HepG2 (cell line): Measurements from ENCODE around the gene TC2N. TPM values are rescaled to one million over a fixed set of nuclear protein-coding genes. Genes with fewer than 3 reads are reported as not detected.

Experiments used
- ATAC-seq: fragments of 200-7000 bp; cut with Tn5 transposase; 3 replicates; pipeline ENCODE4 v1.9.1; 2020; ENCODE audit warnings: mild to moderate bottlenecking, moderate library complexity
- BruUV-seq: library from RNA; stranded (reverse); fragments of 400-500 nt; replicated peaks from 2 replicates; lab custom pipeline; 2021; lab: Mats Ljungman, UMichigan
- CTCF ChIA-PET: fragments of 300-600 bp; formaldehyde crosslinking; extraction: SDS; loops from one replicate; lab custom pipeline; 2021; ENCODE audit warnings: low total read pairs, inconsistent platforms, low intra/inter-chr PET ratio; lab: Yijun Ruan, JAX
- POLR2A ChIA-PET: fragments of 350-600 bp; sonication (Branson Sonifier 250); formaldehyde crosslinking; loops from one replicate; lab custom pipeline; 2020; ENCODE audit warnings: antibody characterized with exemption, inconsistent platforms; lab: Yijun Ruan, JAX
- DNase-seq: peaks from one replicate; pipeline ENCODE4 v3.0.0-alpha.2; 2015; ENCODE audit warnings: low spot score
- FAIRE-seq: peaks from 3 replicates; lab custom pipeline; 2011; peaks lifted over from hg19 to GRCh38; lab: Jason Lieb, UNC
- H2AFZ ChIP-seq: one replicate; pipeline ENCODE4 v1.6.1; 2011; ENCODE audit warnings: low read length, inconsistent platforms
- H3K27ac ChIP-seq: fragments of 300-600 bp; 3 replicates; pipeline ENCODE4 v1.8.0; 2011; ENCODE audit warnings: mixed run types, mild to moderate bottlenecking, mixed read lengths, low read length, inconsistent platforms; ENCODE audit not compliant: insufficient read depth; ENCODE audit errors: extremely low read length
- H3K27me3 ChIP-seq, 2 experiments: fragments of 200-600 bp in 1 of 2; 2 replicates in 1 of 2; 3 replicates in 1 of 2; pipeline versions ENCODE4 v1.6.0 to v1.8.0; 2011; ENCODE audit warnings: low read length in 2 of 2, mild to moderate bottlenecking in 2 of 2, moderate library complexity in 2 of 2, inconsistent platforms in 1 of 2; ENCODE audit not compliant: insufficient read depth in 2 of 2, control insufficient read depth in 1 of 2
- H3K36me3 ChIP-seq, 2 experiments: fragments of 200-600 bp in 1 of 2; replicated peaks in 1 of 2; 2 replicates in 1 of 2; 3 replicates in 1 of 2; pipeline versions ENCODE4 v1.5.1 to v1.8.0; 2011; ENCODE audit warnings: low read length in 2 of 2, inconsistent platforms in 1 of 2; ENCODE audit not compliant: insufficient read depth in 2 of 2, control insufficient read depth in 1 of 2
- H3K4me1 ChIP-seq: 2 replicates; pipeline ENCODE4 v1.5.1; 2012; ENCODE audit warnings: low read length, inconsistent platforms; ENCODE audit not compliant: insufficient read depth
- H3K4me2 ChIP-seq: 2 replicates; pipeline ENCODE4 v1.6.0; 2011; ENCODE audit warnings: low read depth, low read length, inconsistent platforms
- H3K4me3 ChIP-seq, 3 experiments: fragments of 200-600 bp in 1 of 3; sonication (generic), shearing (Covaris generic) in 1 of 3; replicated peaks in 1 of 3; 2 replicates each; pipeline ENCODE4 v1.5.1; 2011 to 2016; ENCODE audit warnings: low read length in 3 of 3, inconsistent platforms in 2 of 3, low read depth in 2 of 3, mild to moderate bottlenecking in 2 of 3, control low read depth in 1 of 3, mixed read lengths in 1 of 3; ENCODE audit not compliant: insufficient read depth in 1 of 3
- H3K79me2 ChIP-seq: one replicate; pipeline ENCODE4 v1.6.1; 2011; ENCODE audit warnings: low read length, inconsistent platforms; ENCODE audit not compliant: insufficient read depth
- H3K9ac ChIP-seq: 2 replicates; pipeline ENCODE4 v1.6.0; 2011; ENCODE audit warnings: mild to moderate bottlenecking, low read depth, low read length, inconsistent platforms; ENCODE audit not compliant: insufficient read depth
- H3K9me3 ChIP-seq: 2 replicates; pipeline ENCODE4 v1.5.1; 2012; ENCODE audit warnings: mild to moderate bottlenecking, low read length
- H4K20me1 ChIP-seq: 2 replicates; pipeline ENCODE4 v1.6.0; 2011; ENCODE audit warnings: inconsistent platforms, mild to moderate bottlenecking, low read length, moderate library complexity; ENCODE audit not compliant: insufficient read depth
- HNRNPK ChIP-seq: fragments of 200-400 bp; formaldehyde crosslinking; IDR thresholded peaks from 2 replicates; pipeline ENCODE4 v1.6.1; 2018; ENCODE audit warnings: low read length, low read depth, moderate library complexity, mild to moderate bottlenecking; ENCODE audit not compliant: poor library complexity, severe bottlenecking
- NFIC ChIP-seq: IDR thresholded peaks from 2 replicates; pipeline ENCODE4 v1.6.1; 2012; ENCODE audit warnings: mild to moderate bottlenecking, low read length, inconsistent platforms
- SOX6 ChIP-seq, 2 experiments: fragments of 450-650 bp in 1 of 2; sonication (generic) in 1 of 2; formaldehyde crosslinking in 1 of 2; IDR thresholded peaks; 2 replicates each; pipeline versions ENCODE4 v1.4.0 to v1.6.1; 2017 to 2020; ENCODE audit warnings: antibody characterized with exemption in 1 of 2, mild to moderate bottlenecking in 1 of 2, missing genetic modification reagents in 1 of 2
- WGBS: methylation state at CpG from one replicate; pipeline ENCODE4 v1.1.6; 2017; ENCODE audit warnings: low lambda C conversion rate; 5-methylcytosine and 5-hydroxymethylcytosine counted together
- in situ Hi-C: cut with HindIII; loops from 2 replicates; pipeline ENCODE4 v1.10.0; 2017; ENCODE audit warnings: low pct_unique_long_range_greater_than_20kb; ENCODE audit not compliant: extremely low pct_ligation_motif_present
- intact Hi-C: fragments of 100-400 bp; cut with micrococcal nuclease; formaldehyde crosslinking; loops from one replicate; pipeline ENCODE4 v1.10.0; 2022; ENCODE audit not compliant: unreplicated experiment
- polyA plus RNA-seq, 8 experiments: library from polyadenylated mRNA; depleted of rRNA in 3 of 8; stranded (reverse) in 7 of 8; unstranded in 1 of 8; fragments of >200 nt; fragmentation: Illumina TruSeq in 4 of 8; extraction: Trizol in 4 of 8; gene quantifications; 2 replicates each; pipeline versions ENCODE4 v1.2.1 to v1.2.3, GENCODE V29; 2011 to 2016; ENCODE audit warnings: low read depth in 4 of 8, missing spikeins in 1 of 8, mixed read lengths in 1 of 8; ENCODE audit not compliant: insufficient read depth in 1 of 8
- total RNA-seq, 5 experiments: library from RNA; depleted of rRNA; stranded (reverse); fragments of >200 nt; fragmentation: Illumina TruSeq; extraction: Trizol; gene quantifications; 2 replicates each; pipeline ENCODE4 v1.2.3, GENCODE V29; 2016; ENCODE audit warnings: low read depth in 1 of 5
- TF ChIP-seq, protein P1 (sequence below): sonication (generic); formaldehyde crosslinking; IDR thresholded peaks from 2 replicates; pipeline ENCODE4 v1.5.1; 2020; ENCODE audit warnings: mild to moderate bottlenecking, missing genetic modification reagents, moderate library complexity
- TF ChIP-seq, protein P2 (sequence below): sonication (generic); formaldehyde crosslinking; IDR thresholded peaks from 2 replicates; pipeline ENCODE4 v1.5.0; 2020; ENCODE audit warnings: mild to moderate bottlenecking, missing genetic modification reagents, moderate library complexity

TC2N gene
- total and polyA plus RNA-seq, 2 of the 13 experiments (the other 11 are each of a cell fraction or from before 2014, with no cell fraction given), result 0.03 TPM; not detected in 1

DNA sequence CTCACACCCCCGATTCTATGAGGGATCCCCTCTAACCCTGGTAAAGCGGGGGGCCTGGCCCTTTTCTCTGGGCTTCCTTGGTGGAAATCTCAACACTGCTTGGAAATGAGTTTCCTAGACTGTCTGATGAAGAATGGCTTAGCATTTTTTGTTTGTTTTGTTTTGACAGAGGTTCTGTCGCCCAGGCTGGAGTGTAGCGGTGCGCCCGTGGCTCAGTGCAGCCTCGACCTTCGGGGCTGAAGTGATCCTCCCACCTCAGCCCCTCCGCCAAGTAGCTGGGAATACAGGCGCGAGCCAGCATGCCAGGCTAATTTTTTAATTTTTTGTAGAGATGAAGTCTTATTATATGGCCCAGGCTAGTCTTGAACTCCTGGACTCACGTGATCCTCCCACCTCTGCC is 30.3 kb downstream of the TC2N start (continued):
- TF ChIP-seq SOX6 (IDR thresholded peaks at IDR 0.05), result no peak
- no peak for TF ChIP-seq SOX6 (CRISPR knock-in tag; IDR thresholded peaks at IDR 0.05)
- TF ChIP-seq, all 625 proteins: peak for 0

DNA sequence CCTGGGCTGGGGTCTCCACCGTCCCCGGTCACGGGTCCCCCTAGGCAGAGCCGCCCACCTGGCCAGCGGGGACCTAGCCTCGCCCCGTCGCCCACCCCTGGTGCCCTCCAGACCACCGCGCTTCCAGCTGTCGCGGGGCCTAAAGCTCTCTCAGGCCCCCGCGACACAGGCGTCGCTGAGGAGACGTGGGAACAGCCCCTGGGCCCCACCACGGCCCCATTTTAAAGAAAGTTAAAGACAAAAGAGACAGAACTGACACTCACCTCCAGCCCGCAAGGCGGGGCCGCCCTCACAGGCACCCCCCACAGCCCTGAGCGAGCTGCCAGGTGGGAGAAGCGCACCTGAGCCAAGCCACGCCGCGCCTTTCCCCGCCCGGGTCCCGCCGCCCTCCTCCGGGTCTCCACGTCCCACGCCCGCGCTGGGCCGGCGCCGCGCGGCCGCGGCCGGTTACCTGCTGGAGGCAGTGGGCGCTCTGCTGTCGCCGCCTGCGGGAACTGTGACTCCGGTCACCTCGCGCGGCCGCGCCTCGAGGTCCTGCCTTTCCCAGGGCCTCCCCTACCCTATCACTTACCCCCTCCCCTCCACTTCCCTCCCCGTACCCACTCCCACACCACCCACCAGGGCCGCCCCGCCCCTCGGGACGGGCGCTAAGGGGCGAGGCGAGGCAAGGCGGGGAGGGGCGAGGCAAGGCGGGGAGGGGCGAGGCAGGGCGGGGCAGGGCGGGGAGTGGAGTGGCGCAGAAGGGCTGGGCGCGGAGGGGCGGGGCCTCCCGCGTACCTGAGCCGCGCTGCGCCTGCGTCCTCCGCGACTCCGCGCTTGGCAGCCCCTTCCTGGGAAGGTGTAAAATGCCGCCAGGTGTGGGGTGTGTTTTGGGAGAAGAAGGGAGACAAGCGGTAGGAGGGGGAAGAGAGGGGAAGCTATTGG is 31.2 kb downstream of the TC2N start:
- BruUV-seq, result no TSS peak
- Histone ChIP-seq H3K4me2 (peak overlapping the region; percentile 65), H3K27me3 (peaks cover 0 to 27% of the 10 kb centered on the region in 2 experiments; a peak in 4 of 5 replicates), H3K36me3 (no peaks in the 10 kb centered on the region), H3K4me1 (no peaks in the 10 kb centered on the region), H4K20me1 (no peaks in the 10 kb centered on the region), H3K27ac (no peak overlapping the region), H3K9me3 (no peaks in the 10 kb centered on the region), H3K79me2 (no peaks in the 10 kb centered on the region), H2AFZ (no peak overlapping the region), H3K9ac (no peak overlapping the region), H3K4me3 (peak overlapping the region in 2 of 3 experiments; percentile 10 to 37; a peak in 3 of 6 replicates)
- no peak for DNase-seq
- in situ Hi-C loops, result no loop called here
- peak; percentile 72 for ATAC-seq
- ChIA-PET CTCF (no interaction called here), POLR2A (no interaction called here)
- FAIRE-seq, result no peak
- 37% methylated on average over 35 of the region's 84 CpGs for WGBS
- TF ChIP-seq HNRNPK (peak; percentile 97), NFIC (no peak)
- TF ChIP-seq, protein P1, sequence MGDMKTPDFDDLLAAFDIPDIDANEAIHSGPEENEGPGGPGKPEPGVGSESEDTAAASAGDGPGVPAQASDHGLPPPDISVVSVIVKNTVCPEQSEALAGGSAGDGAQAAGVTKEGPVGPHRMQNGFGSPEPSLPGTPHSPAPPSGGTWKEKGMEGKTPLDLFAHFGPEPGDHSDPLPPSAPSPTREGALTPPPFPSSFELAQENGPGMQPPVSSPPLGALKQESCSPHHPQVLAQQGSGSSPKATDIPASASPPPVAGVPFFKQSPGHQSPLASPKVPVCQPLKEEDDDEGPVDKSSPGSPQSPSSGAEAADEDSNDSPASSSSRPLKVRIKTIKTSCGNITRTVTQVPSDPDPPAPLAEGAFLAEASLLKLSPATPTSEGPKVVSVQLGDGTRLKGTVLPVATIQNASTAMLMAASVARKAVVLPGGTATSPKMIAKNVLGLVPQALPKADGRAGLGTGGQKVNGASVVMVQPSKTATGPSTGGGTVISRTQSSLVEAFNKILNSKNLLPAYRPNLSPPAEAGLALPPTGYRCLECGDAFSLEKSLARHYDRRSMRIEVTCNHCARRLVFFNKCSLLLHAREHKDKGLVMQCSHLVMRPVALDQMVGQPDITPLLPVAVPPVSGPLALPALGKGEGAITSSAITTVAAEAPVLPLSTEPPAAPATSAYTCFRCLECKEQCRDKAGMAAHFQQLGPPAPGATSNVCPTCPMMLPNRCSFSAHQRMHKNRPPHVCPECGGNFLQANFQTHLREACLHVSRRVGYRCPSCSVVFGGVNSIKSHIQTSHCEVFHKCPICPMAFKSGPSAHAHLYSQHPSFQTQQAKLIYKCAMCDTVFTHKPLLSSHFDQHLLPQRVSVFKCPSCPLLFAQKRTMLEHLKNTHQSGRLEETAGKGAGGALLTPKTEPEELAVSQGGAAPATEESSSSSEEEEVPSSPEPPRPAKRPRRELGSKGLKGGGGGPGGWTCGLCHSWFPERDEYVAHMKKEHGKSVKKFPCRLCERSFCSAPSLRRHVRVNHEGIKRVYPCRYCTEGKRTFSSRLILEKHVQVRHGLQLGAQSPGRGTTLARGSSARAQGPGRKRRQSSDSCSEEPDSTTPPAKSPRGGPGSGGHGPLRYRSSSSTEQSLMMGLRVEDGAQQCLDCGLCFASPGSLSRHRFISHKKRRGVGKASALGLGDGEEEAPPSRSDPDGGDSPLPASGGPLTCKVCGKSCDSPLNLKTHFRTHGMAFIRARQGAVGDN, result peak; percentile 11; the same call in 1 of the 2 replicates
- TF ChIP-seq, protein P2, sequence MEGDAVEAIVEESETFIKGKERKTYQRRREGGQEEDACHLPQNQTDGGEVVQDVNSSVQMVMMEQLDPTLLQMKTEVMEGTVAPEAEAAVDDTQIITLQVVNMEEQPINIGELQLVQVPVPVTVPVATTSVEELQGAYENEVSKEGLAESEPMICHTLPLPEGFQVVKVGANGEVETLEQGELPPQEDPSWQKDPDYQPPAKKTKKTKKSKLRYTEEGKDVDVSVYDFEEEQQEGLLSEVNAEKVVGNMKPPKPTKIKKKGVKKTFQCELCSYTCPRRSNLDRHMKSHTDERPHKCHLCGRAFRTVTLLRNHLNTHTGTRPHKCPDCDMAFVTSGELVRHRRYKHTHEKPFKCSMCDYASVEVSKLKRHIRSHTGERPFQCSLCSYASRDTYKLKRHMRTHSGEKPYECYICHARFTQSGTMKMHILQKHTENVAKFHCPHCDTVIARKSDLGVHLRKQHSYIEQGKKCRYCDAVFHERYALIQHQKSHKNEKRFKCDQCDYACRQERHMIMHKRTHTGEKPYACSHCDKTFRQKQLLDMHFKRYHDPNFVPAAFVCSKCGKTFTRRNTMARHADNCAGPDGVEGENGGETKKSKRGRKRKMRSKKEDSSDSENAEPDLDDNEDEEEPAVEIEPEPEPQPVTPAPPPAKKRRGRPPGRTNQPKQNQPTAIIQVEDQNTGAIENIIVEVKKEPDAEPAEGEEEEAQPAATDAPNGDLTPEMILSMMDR (CRISPR knock-in tag), result peak; percentile 19; the same call in 1 of the 2 replicates
- intact Hi-C loops, result no loop called here
